Neural cell (in vitro differentiated cells): ENCODE data around the gene LRRC1. TPM values are rescaled to one million over a fixed set of nuclear protein-coding genes. Genes with fewer than 3 reads are reported as not detected.

ENCODE experiments used
- H2AFZ ChIP-seq: fragments of 200-600, 300-800 bp; sonication (generic), shearing (Covaris generic); 2 replicates; pipeline ENCODE4 v1.6.0; 2014; ENCODE audit warnings: low read depth, mild to moderate bottlenecking, antibody characterized with exemption, low read length, moderate library complexity
- H3F3A ChIP-seq: fragments of 200-600 bp; shearing (Covaris generic); 2 replicates; pipeline ENCODE4 v1.6.1; 2016; ENCODE audit warnings: mild to moderate bottlenecking, moderate library complexity, mixed read lengths, antibody characterized with exemption, low read length; ENCODE audit not compliant: insufficient read depth, poor library complexity, severe bottlenecking
- H3K27ac ChIP-seq: fragments of 200-600, 300-800 bp; sonication (generic), shearing (Covaris generic); 2 replicates; pipeline ENCODE4 v1.5.1; 2014; ENCODE audit warnings: mild to moderate bottlenecking, low read length, moderate library complexity
- H3K27me3 ChIP-seq: fragments of 300-800, 200-600 bp; sonication (generic), shearing (Covaris generic); 2 replicates; pipeline ENCODE4 v1.6.0; 2014; ENCODE audit warnings: mild to moderate bottlenecking, low read depth, low read length, moderate library complexity; ENCODE audit not compliant: insufficient read depth
- H3K36me3 ChIP-seq: fragments of 300-800, 200-600 bp; sonication (generic), shearing (Covaris generic); 2 replicates; pipeline ENCODE4 v1.5.1; 2014; ENCODE audit warnings: mild to moderate bottlenecking, antibody characterized with exemption, low read length, moderate library complexity; ENCODE audit not compliant: insufficient read depth
- H3K4me2 ChIP-seq: fragments of 300-800, 200-600 bp; sonication (generic), shearing (Covaris generic); 2 replicates; pipeline ENCODE4 v1.6.0; 2014; ENCODE audit warnings: mild to moderate bottlenecking, low read length
- H3K4me3 ChIP-seq: fragments of 300-800, 200-600 bp; sonication (generic), shearing (Covaris generic); 2 replicates; pipeline ENCODE4 v1.5.1; 2014; ENCODE audit warnings: mild to moderate bottlenecking, low read length, moderate library complexity
- H3K79me2 ChIP-seq: fragments of 200-600 bp; shearing (Covaris generic); replicated peaks from 2 replicates; pipeline ENCODE4 v1.6.0; 2014; ENCODE audit warnings: mild to moderate bottlenecking, low read length, moderate library complexity; ENCODE audit not compliant: insufficient read depth
- H3K9ac ChIP-seq: fragments of 300-800, 200-600 bp; sonication (generic), shearing (Covaris generic); 2 replicates; pipeline ENCODE4 v1.6.1; 2016; ENCODE audit warnings: mild to moderate bottlenecking, low read length, mixed read lengths
- H3K9me2 ChIP-seq: fragments of 200-600 bp; shearing (Covaris generic); 2 replicates; pipeline ENCODE4 v1.6.1; 2016; ENCODE audit warnings: mild to moderate bottlenecking, low read length, mixed read lengths; ENCODE audit not compliant: insufficient read depth
- H3K9me3 ChIP-seq: fragments of 200-600, 300-800 bp; sonication (generic), shearing (Covaris generic); 2 replicates; pipeline ENCODE4 v1.6.1; 2016; ENCODE audit warnings: mild to moderate bottlenecking, mixed run types, low read length, moderate library complexity, mixed read lengths
- H4K20me1 ChIP-seq: fragments of 200-600 bp; shearing (Covaris generic); 2 replicates; pipeline ENCODE4 v1.6.1; 2016; ENCODE audit warnings: mild to moderate bottlenecking, mixed run types; ENCODE audit not compliant: insufficient read depth
- EP300 ChIP-seq: fragments of 450-650 bp; conservative IDR thresholded peaks from 2 replicates; pipeline ENCODE4 v1.6.1; 2014; ENCODE audit warnings: antibody characterized with exemption, mild to moderate bottlenecking, moderate library complexity; ENCODE audit not compliant: poor library complexity, severe bottlenecking
- EZH2 ChIP-seq: fragments of 200-600, 300-800 bp; shearing (Covaris generic), sonication (generic); IDR thresholded peaks from 2 replicates; pipeline ENCODE4 v1.6.1; 2014; ENCODE audit warnings: antibody characterized with exemption, low read length, borderline replicate concordance, mild to moderate bottlenecking; ENCODE audit not compliant: insufficient read depth, poor library complexity, severe bottlenecking
- MXI1 ChIP-seq: fragments of 450-650 bp; conservative IDR thresholded peaks from 2 replicates; pipeline ENCODE4 v1.6.1; 2014; ENCODE audit warnings: antibody characterized with exemption, mild to moderate bottlenecking; ENCODE audit not compliant: poor library complexity, severe bottlenecking
- POLR2AphosphoS5 ChIP-seq: IDR thresholded peaks from 2 replicates; pipeline ENCODE4 v1.6.1; 2012
- RAD21 ChIP-seq: fragments of 450-650 bp; conservative IDR thresholded peaks from 2 replicates; pipeline ENCODE4 v1.6.1; 2014; ENCODE audit warnings: antibody characterized with exemption, mild to moderate bottlenecking, moderate library complexity
- SMC3 ChIP-seq: fragments of 450-650 bp; conservative IDR thresholded peaks from 2 replicates; pipeline ENCODE4 v1.6.1; 2014; ENCODE audit warnings: antibody characterized with exemption, mild to moderate bottlenecking, moderate library complexity; ENCODE audit not compliant: poor library complexity
- TAF1 ChIP-seq: IDR thresholded peaks from 2 replicates; pipeline ENCODE4 v1.6.1; 2012; ENCODE audit warnings: low read depth
- polyA plus RNA-seq: library from polyadenylated mRNA; depleted of rRNA; stranded (reverse); fragments of >200 nt; gene quantifications from 2 replicates; pipeline ENCODE4 v1.2.3, GENCODE V29; 2014
- TF ChIP-seq, protein P1 (sequence below): fragments of 450-650 bp; IDR thresholded peaks from 2 replicates; pipeline ENCODE4 v1.5.1; 2014; ENCODE audit warnings: antibody characterized with exemption, mild to moderate bottlenecking, moderate library complexity; ENCODE audit not compliant: poor library complexity, severe bottlenecking
- TF ChIP-seq, protein P2 (sequence below): IDR thresholded peaks from 2 replicates; pipeline ENCODE4 v1.6.1; 2012; ENCODE audit warnings: borderline replicate concordance

Gene LRRC1
- polyA plus RNA-seq, 1 donor from 2014 or later, result 21.2 TPM

DNA sequence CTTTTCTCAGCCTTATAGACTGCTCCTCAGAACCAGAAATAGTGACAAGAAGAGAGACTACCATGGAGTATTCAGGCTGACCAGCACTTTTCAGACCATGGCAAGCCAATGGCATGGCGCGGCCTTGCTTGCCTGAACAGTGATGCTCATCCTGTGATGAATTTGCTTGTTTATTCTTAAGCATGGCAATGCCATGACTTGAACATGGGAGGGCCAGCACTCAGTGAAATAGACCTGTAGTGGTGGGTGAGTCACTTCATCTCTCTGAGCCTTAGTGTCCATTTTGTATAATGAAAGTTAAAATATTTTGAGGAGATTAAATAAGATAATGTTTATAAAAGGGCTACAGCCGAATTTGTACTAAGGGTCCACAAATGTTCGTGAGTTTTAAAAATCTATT lies 79.1 kb downstream of the LRRC1 start:
- Histone ChIP-seq H3K9ac (no peak overlapping the region), H3F3A (no peaks in the 10 kb centered on the region), H3K9me2 (no peaks in the 10 kb centered on the region), H3K27me3 (no peaks in the 10 kb centered on the region), H3K27ac (no peak overlapping the region), H3K79me2 (peaks cover 4% of the 10 kb centered on the region), H3K9me3 (peaks cover 11% of the 10 kb centered on the region), H4K20me1 (no peaks in the 10 kb centered on the region), H2AFZ (no peak overlapping the region), H3K36me3 (no peaks in the 10 kb centered on the region), H3K4me2 (no peak overlapping the region), H3K4me3 (no peak overlapping the region)
- TF ChIP-seq, protein P1, sequence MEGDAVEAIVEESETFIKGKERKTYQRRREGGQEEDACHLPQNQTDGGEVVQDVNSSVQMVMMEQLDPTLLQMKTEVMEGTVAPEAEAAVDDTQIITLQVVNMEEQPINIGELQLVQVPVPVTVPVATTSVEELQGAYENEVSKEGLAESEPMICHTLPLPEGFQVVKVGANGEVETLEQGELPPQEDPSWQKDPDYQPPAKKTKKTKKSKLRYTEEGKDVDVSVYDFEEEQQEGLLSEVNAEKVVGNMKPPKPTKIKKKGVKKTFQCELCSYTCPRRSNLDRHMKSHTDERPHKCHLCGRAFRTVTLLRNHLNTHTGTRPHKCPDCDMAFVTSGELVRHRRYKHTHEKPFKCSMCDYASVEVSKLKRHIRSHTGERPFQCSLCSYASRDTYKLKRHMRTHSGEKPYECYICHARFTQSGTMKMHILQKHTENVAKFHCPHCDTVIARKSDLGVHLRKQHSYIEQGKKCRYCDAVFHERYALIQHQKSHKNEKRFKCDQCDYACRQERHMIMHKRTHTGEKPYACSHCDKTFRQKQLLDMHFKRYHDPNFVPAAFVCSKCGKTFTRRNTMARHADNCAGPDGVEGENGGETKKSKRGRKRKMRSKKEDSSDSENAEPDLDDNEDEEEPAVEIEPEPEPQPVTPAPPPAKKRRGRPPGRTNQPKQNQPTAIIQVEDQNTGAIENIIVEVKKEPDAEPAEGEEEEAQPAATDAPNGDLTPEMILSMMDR, result no peak
- TF ChIP-seq RAD21, result no peak
- TF ChIP-seq, protein P2, sequence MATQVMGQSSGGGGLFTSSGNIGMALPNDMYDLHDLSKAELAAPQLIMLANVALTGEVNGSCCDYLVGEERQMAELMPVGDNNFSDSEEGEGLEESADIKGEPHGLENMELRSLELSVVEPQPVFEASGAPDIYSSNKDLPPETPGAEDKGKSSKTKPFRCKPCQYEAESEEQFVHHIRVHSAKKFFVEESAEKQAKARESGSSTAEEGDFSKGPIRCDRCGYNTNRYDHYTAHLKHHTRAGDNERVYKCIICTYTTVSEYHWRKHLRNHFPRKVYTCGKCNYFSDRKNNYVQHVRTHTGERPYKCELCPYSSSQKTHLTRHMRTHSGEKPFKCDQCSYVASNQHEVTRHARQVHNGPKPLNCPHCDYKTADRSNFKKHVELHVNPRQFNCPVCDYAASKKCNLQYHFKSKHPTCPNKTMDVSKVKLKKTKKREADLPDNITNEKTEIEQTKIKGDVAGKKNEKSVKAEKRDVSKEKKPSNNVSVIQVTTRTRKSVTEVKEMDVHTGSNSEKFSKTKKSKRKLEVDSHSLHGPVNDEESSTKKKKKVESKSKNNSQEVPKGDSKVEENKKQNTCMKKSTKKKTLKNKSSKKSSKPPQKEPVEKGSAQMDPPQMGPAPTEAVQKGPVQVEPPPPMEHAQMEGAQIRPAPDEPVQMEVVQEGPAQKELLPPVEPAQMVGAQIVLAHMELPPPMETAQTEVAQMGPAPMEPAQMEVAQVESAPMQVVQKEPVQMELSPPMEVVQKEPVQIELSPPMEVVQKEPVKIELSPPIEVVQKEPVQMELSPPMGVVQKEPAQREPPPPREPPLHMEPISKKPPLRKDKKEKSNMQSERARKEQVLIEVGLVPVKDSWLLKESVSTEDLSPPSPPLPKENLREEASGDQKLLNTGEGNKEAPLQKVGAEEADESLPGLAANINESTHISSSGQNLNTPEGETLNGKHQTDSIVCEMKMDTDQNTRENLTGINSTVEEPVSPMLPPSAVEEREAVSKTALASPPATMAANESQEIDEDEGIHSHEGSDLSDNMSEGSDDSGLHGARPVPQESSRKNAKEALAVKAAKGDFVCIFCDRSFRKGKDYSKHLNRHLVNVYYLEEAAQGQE, result no peak
- TF ChIP-seq EZH2, result no peak
- no peak for TF ChIP-seq SMC3
- no peak for TF ChIP-seq TAF1
- TF ChIP-seq MXI1, result no peak
- TF ChIP-seq EP300, result no peak
- no peak for TF ChIP-seq POLR2AphosphoS5

DNA sequence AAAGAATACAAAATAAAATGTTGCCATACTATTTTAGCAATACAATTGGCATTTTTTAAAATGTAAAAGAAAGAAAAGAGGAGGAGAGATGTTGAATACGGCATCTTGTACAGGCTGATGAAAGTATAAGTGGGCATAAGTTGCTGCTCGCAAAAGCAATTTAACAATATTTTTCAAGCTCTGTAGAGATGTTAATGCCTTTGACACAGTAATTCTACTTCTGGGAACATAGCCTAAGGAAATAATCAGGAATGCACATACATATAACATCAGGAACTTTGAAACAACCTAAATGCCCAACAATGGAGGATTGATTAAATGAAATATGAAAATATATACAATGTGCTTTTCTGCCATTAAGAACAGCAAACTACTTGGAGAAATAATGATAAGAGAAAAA lies 80.2 kb downstream of the LRRC1 start:
- Histone ChIP-seq H3K36me3 (no peaks in the 10 kb centered on the region), H3K9ac (no peak overlapping the region), H3K27me3 (no peaks in the 10 kb centered on the region), H3K9me2 (no peaks in the 10 kb centered on the region), H3K4me2 (no peak overlapping the region), H4K20me1 (no peaks in the 10 kb centered on the region), H3K9me3 (peaks cover 11% of the 10 kb centered on the region), H3K4me3 (no peak overlapping the region), H3K27ac (no peak overlapping the region), H3K79me2 (peaks cover 4% of the 10 kb centered on the region), H2AFZ (no peak overlapping the region), H3F3A (no peaks in the 10 kb centered on the region)
- no peak for TF ChIP-seq EZH2
- TF ChIP-seq, protein P1, result no peak
- TF ChIP-seq, protein P2, result no peak
- no peak for TF ChIP-seq RAD21
- TF ChIP-seq TAF1, result no peak
- no peak for TF ChIP-seq POLR2AphosphoS5
- TF ChIP-seq EP300, result no peak
- TF ChIP-seq SMC3, result no peak
- TF ChIP-seq MXI1, result no peak
